ENCODE measurements around the gene FADS2. TPM values are rescaled to one million over a fixed set of nuclear protein-coding genes. Genes with fewer than 3 reads are reported as not detected.

The FADS2 gene
- polyA plus RNA-seq, 2 of the 4 experiments (the other 2 are of a cell fraction), result 215 to 391 TPM

DNA sequence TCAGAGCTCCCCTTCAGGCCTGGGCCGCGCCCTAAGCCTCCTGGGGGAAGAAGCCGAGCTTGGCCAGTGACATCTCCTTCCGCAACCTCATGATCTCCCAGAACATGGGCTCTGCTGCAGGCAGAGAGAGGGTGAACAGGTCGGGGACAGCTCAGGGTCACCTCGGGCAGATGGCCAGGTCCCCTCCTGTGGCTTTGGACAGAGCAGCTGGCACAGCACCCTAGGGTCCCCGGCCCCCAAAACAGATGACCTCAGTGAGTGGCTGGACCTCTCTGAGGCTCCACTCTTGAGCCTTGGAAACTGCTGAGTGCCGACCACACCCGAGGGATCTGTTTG is 70.1 kb downstream of the FADS2 start (continued):
- TF ChIP-seq NPAS2 (CRISPR knock-in tag; IDR thresholded peaks at IDR 0.05; ENCODE audit: borderline replicate concordance) (no peak), FOSB (CRISPR knock-in tag; IDR thresholded peaks at IDR 0.05) (no peak), E2F6 (IDR thresholded peaks at IDR 0.05; ENCODE audit: borderline replicate concordance, low read depth) (no peak), FOXS1 (CRISPR knock-in tag; IDR thresholded peaks at IDR 0.05) (no peak), ELK1 (IDR thresholded peaks at IDR 0.05; ENCODE audit: low read depth, low read length) (no peak)

- 48% methylated on average over 18 of the region's 27 CpGs for WGBS (ENCODE audit: missing lambda C conversion rate)
- ATAC-seq (peak; percentile 72 to 92), FAIRE-seq (peak; percentile 83), DNase-seq (ENCODE audit: low read depth in 1 of 2, low spot score in 1 of 2) (peak; percentile 87 to 96)
- TF ChIP-seq JUN (IDR thresholded peaks at IDR 0.05), result no peak
- peak; percentile 99 for TF ChIP-seq SMC3 (IDR thresholded peaks at IDR 0.05)
- TF ChIP-seq, protein P1, sequence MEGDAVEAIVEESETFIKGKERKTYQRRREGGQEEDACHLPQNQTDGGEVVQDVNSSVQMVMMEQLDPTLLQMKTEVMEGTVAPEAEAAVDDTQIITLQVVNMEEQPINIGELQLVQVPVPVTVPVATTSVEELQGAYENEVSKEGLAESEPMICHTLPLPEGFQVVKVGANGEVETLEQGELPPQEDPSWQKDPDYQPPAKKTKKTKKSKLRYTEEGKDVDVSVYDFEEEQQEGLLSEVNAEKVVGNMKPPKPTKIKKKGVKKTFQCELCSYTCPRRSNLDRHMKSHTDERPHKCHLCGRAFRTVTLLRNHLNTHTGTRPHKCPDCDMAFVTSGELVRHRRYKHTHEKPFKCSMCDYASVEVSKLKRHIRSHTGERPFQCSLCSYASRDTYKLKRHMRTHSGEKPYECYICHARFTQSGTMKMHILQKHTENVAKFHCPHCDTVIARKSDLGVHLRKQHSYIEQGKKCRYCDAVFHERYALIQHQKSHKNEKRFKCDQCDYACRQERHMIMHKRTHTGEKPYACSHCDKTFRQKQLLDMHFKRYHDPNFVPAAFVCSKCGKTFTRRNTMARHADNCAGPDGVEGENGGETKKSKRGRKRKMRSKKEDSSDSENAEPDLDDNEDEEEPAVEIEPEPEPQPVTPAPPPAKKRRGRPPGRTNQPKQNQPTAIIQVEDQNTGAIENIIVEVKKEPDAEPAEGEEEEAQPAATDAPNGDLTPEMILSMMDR (IDR thresholded peaks at IDR 0.05), result peak; percentile 97
- TF ChIP-seq RAD21 (conservative IDR thresholded peaks at IDR 0.05 in 1 of 2, IDR thresholded peaks at IDR 0.05 in 1 of 2), result peak; percentile 92 to 93
- TF ChIP-seq, protein P2, sequence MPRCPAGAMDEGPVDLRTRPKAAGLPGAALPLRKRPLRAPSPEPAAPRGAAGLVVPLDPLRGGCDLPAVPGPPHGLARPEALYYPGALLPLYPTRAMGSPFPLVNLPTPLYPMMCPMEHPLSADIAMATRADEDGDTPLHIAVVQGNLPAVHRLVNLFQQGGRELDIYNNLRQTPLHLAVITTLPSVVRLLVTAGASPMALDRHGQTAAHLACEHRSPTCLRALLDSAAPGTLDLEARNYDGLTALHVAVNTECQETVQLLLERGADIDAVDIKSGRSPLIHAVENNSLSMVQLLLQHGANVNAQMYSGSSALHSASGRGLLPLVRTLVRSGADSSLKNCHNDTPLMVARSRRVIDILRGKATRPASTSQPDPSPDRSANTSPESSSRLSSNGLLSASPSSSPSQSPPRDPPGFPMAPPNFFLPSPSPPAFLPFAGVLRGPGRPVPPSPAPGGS (IDR thresholded peaks at IDR 0.05), result no peak
- TF ChIP-seq ZSCAN20 (CRISPR knock-in tag; IDR thresholded peaks at IDR 0.05), result no peak
- Histone ChIP-seq H3K9me3 (no peaks in the 10 kb centered on the region), H3K4me2 (peak overlapping the region; percentile 13; the same call in 2 of the 3 replicates), H3K4me1 (peaks cover 19% of the 10 kb centered on the region), H3K4me3 (no peak overlapping the region), H3K27ac (peak overlapping the region; percentile 66 to 82; a peak in 5 of 6 replicates)
- CTCF ChIA-PET, result interaction anchor here (0.6 to 19.8 kb wide), 57 partner anchors 12 to 258 kb away, joined by 3 to 565 read pairs (median 7); partner anchors contain the start of genes BEST1, FADS3, FTH1 and RAB3IL1
- POLR2A ChIA-PET, result interaction anchor here (1.3 kb wide), 1 partner anchor 48 kb away, joined by 4 read pairs; no protein-coding TSS in a partner anchor
Observed at GRCh38 chr11:61899146-61899841, 71.2 kb downstream of the FADS2 start.

- ChIA-PET CTCF (interaction anchor here (1.2 to 19.8 kb wide), 24 partner anchors 12 to 215 kb away, joined by 3 to 565 read pairs (median 54); partner anchors contain the start of genes BEST1, FADS3, FTH1 and RAB3IL1), POLR2A (no interaction called here)
- Histone ChIP-seq H3K4me2 (no peak overlapping the region), H3K4me3 (no peak overlapping the region), H3K27ac (peak overlapping the region; percentile 66 to 82; a peak in 2 of 6 replicates), H3K9me3 (no peaks in the 10 kb centered on the region), H3K4me1 (peaks cover 18% of the 10 kb centered on the region)
- DNase-seq (ENCODE audit: low read depth in 1 of 2, low spot score in 1 of 2), result no peak
- FAIRE-seq, result no peak
- no peak for TF ChIP-seq FOSB (CRISPR knock-in tag; IDR thresholded peaks at IDR 0.05)
- TF ChIP-seq RAD21 (conservative IDR thresholded peaks at IDR 0.05 in 1 of 2, IDR thresholded peaks at IDR 0.05 in 1 of 2), result no peak
- no peak for TF ChIP-seq FOXS1 (CRISPR knock-in tag; IDR thresholded peaks at IDR 0.05)
- TF ChIP-seq E2F6 (IDR thresholded peaks at IDR 0.05; ENCODE audit: borderline replicate concordance, low read depth), result no peak
- TF ChIP-seq NPAS2 (CRISPR knock-in tag; IDR thresholded peaks at IDR 0.05; ENCODE audit: borderline replicate concordance), result no peak
- TF ChIP-seq, protein P3, sequence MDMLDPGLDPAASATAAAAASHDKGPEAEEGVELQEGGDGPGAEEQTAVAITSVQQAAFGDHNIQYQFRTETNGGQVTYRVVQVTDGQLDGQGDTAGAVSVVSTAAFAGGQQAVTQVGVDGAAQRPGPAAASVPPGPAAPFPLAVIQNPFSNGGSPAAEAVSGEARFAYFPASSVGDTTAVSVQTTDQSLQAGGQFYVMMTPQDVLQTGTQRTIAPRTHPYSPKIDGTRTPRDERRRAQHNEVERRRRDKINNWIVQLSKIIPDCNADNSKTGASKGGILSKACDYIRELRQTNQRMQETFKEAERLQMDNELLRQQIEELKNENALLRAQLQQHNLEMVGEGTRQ (IDR thresholded peaks at IDR 0.05), result no peak
- TF ChIP-seq SMC3 (IDR thresholded peaks at IDR 0.05), result no peak
- TF ChIP-seq CHD2 (IDR thresholded peaks at IDR 0.05; ENCODE audit: low read length, partially characterized antibody), result no peak
- no peak for TF ChIP-seq HEYL (CRISPR knock-in tag; IDR thresholded peaks at IDR 0.05)
- no peak for TF ChIP-seq POLR2AphosphoS2 (conservative IDR thresholded peaks at IDR 0.05; ENCODE audit: low read length)
- 91% methylated on average over 15 of the region's 17 CpGs for WGBS (ENCODE audit: missing lambda C conversion rate)
- no peak for ATAC-seq
Observed at GRCh38 chr11:61900251-61900650, 72.2 kb downstream of the FADS2 start.

Measured in A549 (cell line).